Lower leg skin (tissue), 4 donors: ENCODE data around the gene PALLD. TPM values are rescaled to one million over a fixed set of nuclear protein-coding genes. Genes with fewer than 3 reads are reported as not detected.

Experiments used
- DNase-seq, 2 donors: peaks; one replicate each; pipeline ENCODE4 v3.0.0-alpha.2; 2019; ENCODE audit warnings: low spot score in 2 of 2
- H3K4me3 ChIP-seq: fragments of 200-600 bp; sonication (generic); 2 replicates; pipeline ENCODE4 v1.5.1; 2017; ENCODE audit warnings: mild to moderate bottlenecking, low read depth; ENCODE audit not compliant: poor library complexity, severe bottlenecking
- CTCF ChIP-seq, 3 donors: fragments of 450-650 bp; IDR thresholded peaks; one replicate each; pipeline ENCODE4 v1.5.1; 2016; ENCODE audit warnings: antibody characterized with exemption in 3 of 3, mild to moderate bottlenecking in 3 of 3, moderate library complexity in 2 of 3
- POLR2A ChIP-seq, 2 donors: fragments of 450-650 bp; IDR thresholded peaks; one replicate each; pipeline ENCODE4 v1.6.1; 2016 to 2017; ENCODE audit warnings: antibody characterized with exemption in 2 of 2, mild to moderate bottlenecking in 1 of 2, moderate library complexity in 1 of 2
- WGBS, 2 donors: methylation state at CpG; one replicate each; pipeline ENCODE4 v1.1.5; 2018; 5-methylcytosine and 5-hydroxymethylcytosine counted together
- intact Hi-C: fragments of 100-400 bp; cut with DNase I; formaldehyde crosslinking; loops from one replicate; pipeline ENCODE4 v1.15.0; 2023; ENCODE audit warnings: low total_unique reads
- total RNA-seq, 4 donors: library from RNA; depleted of rRNA; stranded (reverse); fragments of >200 nt; gene quantifications; one replicate each; pipeline ENCODE4 v1.1.0, GENCODE V29; 2016

The PALLD gene
- total RNA-seq, 4 donors from 2014 or later = 46.1 to 103 (median 77.6) TPM

DNA sequence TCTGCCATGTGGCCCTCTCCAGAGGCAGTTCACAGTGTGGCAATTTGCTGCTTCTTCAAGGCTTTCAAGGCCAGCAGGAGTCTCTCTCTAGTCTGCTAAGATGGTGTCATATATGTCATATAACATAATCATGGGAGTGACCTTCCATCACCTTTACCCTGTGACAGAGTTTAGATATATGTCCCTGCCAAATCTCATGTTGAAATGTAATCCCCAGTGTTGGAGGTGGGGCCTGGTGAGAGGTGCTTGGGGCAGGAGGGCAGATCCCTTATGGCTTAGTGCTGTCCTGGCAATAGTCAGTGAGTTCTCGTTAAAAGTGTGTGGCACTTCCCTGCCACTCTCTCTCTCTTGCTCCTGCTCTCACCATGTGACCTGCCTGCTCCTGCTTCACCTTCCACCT, 252.0 kb downstream of the PALLD start:
- intact Hi-C loops = no loop called here
- no peak overlapping the region for H3K4me3 ChIP-seq
- no peak for DNase-seq
- 89 to 91% methylated on average over 1 of the region's 1 CpG for WGBS, 2 donors
- no peak for TF ChIP-seq CTCF (IDR thresholded peaks at IDR 0.05)
- no peak for TF ChIP-seq POLR2A (IDR thresholded peaks at IDR 0.05)

GRCh38 chr4:168751263-168752225, 254.7 kb downstream of the PALLD start:
- H3K4me3 ChIP-seq = no peak overlapping the region
- WGBS, 2 donors = 72 to 78% methylated on average over 12 of the region's 12 CpGs
- TF ChIP-seq CTCF (IDR thresholded peaks at IDR 0.05) (no peak), POLR2A (IDR thresholded peaks at IDR 0.05) (no peak)
- intact Hi-C loops = no loop called here
- DNase-seq = no peak

DNA sequence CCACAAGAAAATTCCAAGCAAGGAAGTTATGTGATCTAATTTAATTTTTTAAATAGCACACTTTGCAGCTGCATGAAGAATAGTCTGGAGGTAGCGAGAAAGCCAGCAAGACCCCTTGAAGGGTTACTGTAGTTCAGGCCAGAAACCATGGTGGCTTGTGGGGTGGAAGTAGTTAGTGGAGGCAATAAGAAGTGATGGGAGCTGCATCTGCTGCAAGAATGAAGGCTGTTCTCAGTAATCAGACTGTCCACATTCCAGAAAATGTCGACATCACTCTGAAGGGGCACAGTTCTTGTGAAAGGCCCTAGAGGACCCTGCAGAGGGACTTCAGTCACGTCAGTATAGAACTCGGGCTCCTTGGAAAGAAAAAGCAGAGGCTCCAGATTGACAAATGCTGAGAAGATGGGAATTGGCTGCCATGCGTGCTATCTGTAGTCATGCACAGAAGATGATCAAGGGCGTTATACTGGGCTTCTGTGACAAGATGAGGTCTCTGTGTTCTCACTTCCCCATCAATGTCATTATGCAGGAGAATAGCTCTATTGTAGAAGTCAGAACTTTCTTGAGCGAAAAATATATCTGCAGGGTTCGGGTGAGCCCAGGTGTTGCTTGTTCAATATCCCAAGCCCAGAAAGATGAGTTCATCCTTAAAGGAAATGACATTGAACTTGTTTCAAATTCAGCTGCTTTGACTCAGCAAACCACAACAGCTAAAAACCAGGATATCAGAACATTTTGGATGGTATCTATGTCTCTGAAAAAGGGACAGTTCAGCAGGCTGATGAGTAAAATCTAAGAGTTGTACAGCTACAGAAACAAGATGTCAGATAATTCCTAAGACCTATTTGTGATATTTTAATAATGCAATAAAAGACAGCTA, 259.0 kb downstream of the PALLD start:
- no peak overlapping the region for H3K4me3 ChIP-seq
- WGBS, 2 donors = 88 to 89% methylated on average over 8 of the region's 8 CpGs
- TF ChIP-seq POLR2A (IDR thresholded peaks at IDR 0.05) (no peak), CTCF (IDR thresholded peaks at IDR 0.05) (no peak)
- no peak for DNase-seq
- intact Hi-C loops = no loop called here

DNA sequence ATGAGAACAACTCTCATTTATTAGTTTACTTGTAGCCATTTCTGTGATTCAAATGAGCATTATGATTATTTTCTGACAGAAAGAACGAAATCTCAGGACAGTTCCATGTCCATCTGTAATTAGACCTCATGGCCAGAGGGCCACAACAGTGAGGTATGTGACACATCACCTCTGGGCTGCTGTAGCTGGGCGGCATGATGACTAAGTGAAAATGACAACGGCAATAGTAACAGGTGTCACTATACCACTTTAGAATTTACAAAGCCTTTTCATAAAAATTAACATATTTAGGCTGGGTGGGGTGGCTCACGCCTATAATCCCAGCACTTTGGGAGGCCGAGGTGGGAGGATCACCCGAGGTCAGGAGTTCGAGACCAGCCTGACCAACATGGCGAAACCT, 260.6 kb downstream of the PALLD start:
- intact Hi-C loops = no loop called here
- no peak overlapping the region for H3K4me3 ChIP-seq
- no peak for TF ChIP-seq CTCF (IDR thresholded peaks at IDR 0.05)
- no peak for TF ChIP-seq POLR2A (IDR thresholded peaks at IDR 0.05)
- 91 to 93% methylated on average over 8 of the region's 8 CpGs for WGBS, 2 donors
- no peak for DNase-seq

DNA sequence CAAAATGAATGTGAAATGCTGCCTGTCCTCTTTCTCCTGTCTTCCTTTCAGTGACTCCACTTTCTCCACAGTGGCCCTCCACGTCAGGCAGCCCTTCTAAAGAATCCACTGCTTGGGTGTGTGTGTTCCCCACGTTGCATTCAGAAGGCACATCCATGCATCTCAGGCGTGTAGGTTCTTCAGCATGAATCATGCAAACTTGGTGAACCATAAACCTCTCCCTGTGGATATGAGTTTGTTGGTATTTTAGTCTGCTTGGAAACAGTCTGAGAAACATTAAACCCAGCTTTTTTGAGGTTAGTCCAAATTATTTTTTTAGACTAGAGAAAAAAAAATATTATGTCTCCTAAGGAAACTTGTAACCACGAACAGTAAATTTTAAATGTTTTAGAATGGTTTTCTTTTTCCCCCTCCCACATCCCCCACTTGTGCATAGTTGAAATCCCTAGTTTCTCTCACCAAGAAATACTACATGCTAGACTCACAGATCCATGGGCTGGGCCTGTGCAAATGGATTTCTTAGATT, 261.6 kb downstream of the PALLD start:
- no peak for TF ChIP-seq CTCF (IDR thresholded peaks at IDR 0.05)
- no peak for TF ChIP-seq POLR2A (IDR thresholded peaks at IDR 0.05)
- intact Hi-C loops = no loop called here
- DNase-seq = no peak
- WGBS, 2 donors = 31 to 34% methylated on average over 4 of the region's 4 CpGs
- no peak overlapping the region for H3K4me3 ChIP-seq
